WTC11 (cell line): ENCODE measurements around the gene GTF2H3. TPM values are rescaled to one million over a fixed set of nuclear protein-coding genes. Genes with fewer than 3 reads are reported as not detected.

Source experiments
- ATAC-seq: fragments of 200-7000 bp; cut with Tn5 transposase; 2 replicates; pipeline ENCODE4 v1.10.0; 2021; ENCODE audit warnings: mild to moderate bottlenecking, moderate library complexity
- CTCF ChIA-PET: fragments of 300-600 bp; sonication (Branson Sonifier 250); formaldehyde crosslinking; loops from one replicate; lab custom pipeline; 2021; ENCODE audit warnings: antibody characterized with exemption; lab: Charles Lee
- POLR2A ChIA-PET: fragments of 350-600 bp; sonication (Branson Sonifier 250); formaldehyde crosslinking; loops from one replicate; lab custom pipeline; 2021; ENCODE audit warnings: antibody characterized with exemption; lab: Charles Lee
- DNase-seq: peaks from one replicate; pipeline ENCODE4 v3.0.0; 2021; ENCODE audit warnings: low spot score
- H3K27ac Mint-ChIP-seq: 2 replicates; pipeline ENCODE4 v1.8.0; 2021; ENCODE audit warnings: mixed read lengths
- H3K27me3 Mint-ChIP-seq: 2 replicates; pipeline ENCODE4 v1.8.0; 2021; ENCODE audit warnings: low read depth, mild to moderate bottlenecking, moderate library complexity, mixed read lengths
- H3K36me3 Mint-ChIP-seq: 2 replicates; pipeline ENCODE4 v1.8.0; 2021; ENCODE audit warnings: mixed read lengths
- H3K4me1 Mint-ChIP-seq: 2 replicates; pipeline ENCODE4 v1.8.0; 2022; ENCODE audit warnings: mixed read lengths
- H3K4me3 Mint-ChIP-seq: 2 replicates; pipeline ENCODE4 v1.8.0; 2021; ENCODE audit warnings: mild to moderate bottlenecking, moderate library complexity, mixed read lengths
- H3K9me3 Mint-ChIP-seq: 2 replicates; pipeline ENCODE4 v1.8.0; 2021; ENCODE audit warnings: mixed read lengths
- ATF1 ChIP-seq: sonication (generic); formaldehyde crosslinking; IDR thresholded peaks from 2 replicates; pipeline ENCODE4 v1.8.1; 2023; ENCODE audit warnings: mild to moderate bottlenecking, moderate library complexity, missing genetic modification reagents
- CREB1 ChIP-seq: sonication (generic); formaldehyde crosslinking; IDR thresholded peaks from 2 replicates; pipeline ENCODE4 v1.8.0; 2023; ENCODE audit warnings: mild to moderate bottlenecking, missing genetic modification reagents
- E2F1 ChIP-seq: sonication (generic); formaldehyde crosslinking; IDR thresholded peaks from 2 replicates; pipeline ENCODE4 v1.8.0; 2022; ENCODE audit warnings: mild to moderate bottlenecking, missing genetic modification reagents
- E2F4 ChIP-seq: sonication (generic); formaldehyde crosslinking; IDR thresholded peaks from 2 replicates; pipeline ENCODE4 v1.8.1; 2022; ENCODE audit warnings: low read depth, mild to moderate bottlenecking, moderate library complexity, missing genetic modification reagents, borderline replicate concordance
- FOXP1 ChIP-seq: sonication (generic); formaldehyde crosslinking; IDR thresholded peaks from 2 replicates; pipeline ENCODE4 v1.8.0; 2022; ENCODE audit warnings: missing genetic modification reagents, mild to moderate bottlenecking, moderate library complexity, borderline replicate concordance
- KAT7 ChIP-seq: sonication (generic); formaldehyde crosslinking; IDR thresholded peaks from 2 replicates; pipeline ENCODE4 v1.8.1; 2023; ENCODE audit warnings: missing genetic modification reagents, mild to moderate bottlenecking, borderline replicate concordance
- MLX ChIP-seq: sonication (generic); formaldehyde crosslinking; IDR thresholded peaks from 2 replicates; pipeline ENCODE4 v1.8.1; 2023; ENCODE audit warnings: mild to moderate bottlenecking, missing genetic modification reagents, moderate library complexity
- MYBL2 ChIP-seq: sonication (generic); formaldehyde crosslinking; IDR thresholded peaks from 2 replicates; pipeline ENCODE4 v1.8.1; 2023; ENCODE audit warnings: mild to moderate bottlenecking, moderate library complexity, missing genetic modification reagents
- NFATC4 ChIP-seq: fragments of 250-450 bp; sonication (Bioruptor Pico); IDR thresholded peaks from 2 replicates; pipeline ENCODE4 v1.9.0; 2021; ENCODE audit warnings: mild to moderate bottlenecking
- RELA ChIP-seq: sonication (generic); formaldehyde crosslinking; IDR thresholded peaks from 2 replicates; pipeline ENCODE4 v1.8.1; 2022; ENCODE audit warnings: missing genetic modification reagents, mild to moderate bottlenecking, borderline replicate concordance
- SP1 ChIP-seq: sonication (generic); formaldehyde crosslinking; conservative IDR thresholded peaks from 2 replicates; pipeline ENCODE4 v1.8.1; 2022; ENCODE audit warnings: missing genetic modification reagents
- ZBTB21 ChIP-seq: sonication (generic); formaldehyde crosslinking; IDR thresholded peaks from 2 replicates; pipeline ENCODE4 v1.8.1; 2023; ENCODE audit warnings: mild to moderate bottlenecking, missing genetic modification reagents, borderline replicate concordance
- ZBTB43 ChIP-seq: sonication (generic); formaldehyde crosslinking; IDR thresholded peaks from 2 replicates; pipeline ENCODE4 v1.8.1; 2023; ENCODE audit warnings: mild to moderate bottlenecking, missing genetic modification reagents
- ZMAT4 ChIP-seq: fragments of 250-450 bp; sonication (Bioruptor Pico); IDR thresholded peaks from 2 replicates; pipeline ENCODE4 v1.9.0; 2021; ENCODE audit warnings: mild to moderate bottlenecking
- ZNF121 ChIP-seq: sonication (generic); formaldehyde crosslinking; IDR thresholded peaks from 2 replicates; pipeline ENCODE4 v1.8.0; 2023; ENCODE audit warnings: missing genetic modification reagents
- ZNF232 ChIP-seq: sonication (generic); formaldehyde crosslinking; IDR thresholded peaks from 2 replicates; pipeline ENCODE4 v1.8.0; 2022; ENCODE audit warnings: mild to moderate bottlenecking, missing genetic modification reagents
- ZNF263 ChIP-seq: sonication (generic); formaldehyde crosslinking; IDR thresholded peaks from 2 replicates; pipeline ENCODE4 v1.8.1; 2022; ENCODE audit warnings: low read depth, mild to moderate bottlenecking, moderate library complexity, missing genetic modification reagents
- ZNF425 ChIP-seq: fragments of 250-450 bp; sonication (Bioruptor Pico); conservative IDR thresholded peaks from 2 replicates; pipeline ENCODE4 v1.9.0; 2021; ENCODE audit warnings: mild to moderate bottlenecking
- total RNA-seq: library from RNA; stranded (reverse); gene quantifications from 3 replicates; pipeline ENCODE4 v1.2.3, GENCODE V29; 2021

GTF2H3 gene
- total RNA-seq, 1 experiment from 2014 or later: 31.6 TPM

- no peaks in the 10 kb centered on the region for H3K27me3 Mint-ChIP-seq
- DNase-seq (no peak), ATAC-seq (no peak)
- CTCF ChIA-PET: no interaction called here
- no peak overlapping the region for H3K27ac Mint-ChIP-seq
- no peak overlapping the region for H3K4me3 Mint-ChIP-seq
- no peaks in the 10 kb centered on the region for H3K9me3 Mint-ChIP-seq
- no peaks in the 10 kb centered on the region for H3K4me1 Mint-ChIP-seq
- H3K36me3 Mint-ChIP-seq: peaks cover 66% of the 10 kb centered on the region
- TF ChIP-seq E2F1 (no peak), MLX (no peak), NFATC4 (no peak), ZNF425 (CRISPR knock-in tag) (no peak)
- TF ChIP-seq, all 79 proteins: peak for 0
- POLR2A ChIA-PET: interaction anchor here (0.6 kb wide), 1 partner anchor 20 kb away, joined by 3 read pairs; no protein-coding TSS in a partner anchor
Measured at GRCh38 chr12:123621101-123621500, 12.5 kb upstream of the GTF2H3 start.

GRCh38 chr12:123621619-123622530 lies 11.8 kb upstream of the GTF2H3 start:
- Mint-ChIP-seq H3K27ac (peak overlapping the region; percentile 27), H3K27me3 (no peaks in the 10 kb centered on the region), H3K9me3 (no peaks in the 10 kb centered on the region), H3K4me3 (no peak overlapping the region), H3K4me1 (no peaks in the 10 kb centered on the region), H3K36me3 (peaks cover 67% of the 10 kb centered on the region)
- no peak for TF ChIP-seq ZNF232
- ChIA-PET POLR2A (no interaction called here), CTCF (no interaction called here)
- ATAC-seq: no peak; the same call in 1 of the 2 replicates
- no peak for DNase-seq

- ATAC-seq: no peak
Measured at GRCh38 chr12:123634142-123634561, 523 bp downstream of the GTF2H3 start.

GRCh38 chr12:123643911-123644310 lies 10.3 kb downstream of the GTF2H3 start:
- TF ChIP-seq MYBL2 (no peak), ZNF263 (CRISPR knock-in tag) (no peak)
- no peak overlapping the region for H3K27ac Mint-ChIP-seq
- no peaks in the 10 kb centered on the region for H3K4me1 Mint-ChIP-seq
- H3K27me3 Mint-ChIP-seq: no peaks in the 10 kb centered on the region
- POLR2A ChIA-PET: no interaction called here
- H3K4me3 Mint-ChIP-seq: no peak overlapping the region
- no peaks in the 10 kb centered on the region for H3K9me3 Mint-ChIP-seq
- DNase-seq: no peak
- peaks cover 24% of the 10 kb centered on the region for H3K36me3 Mint-ChIP-seq
- CTCF ChIA-PET: interaction anchor here (0.7 kb wide), 1 partner anchor 1610 kb away, joined by 3 read pairs; no protein-coding TSS in a partner anchor
- no peak for ATAC-seq

More at GRCh38 chr12:123634142-123634561, 523 bp downstream of the GTF2H3 start:
- H3K27ac Mint-ChIP-seq: peak overlapping the region; percentile 100
- H3K36me3 Mint-ChIP-seq: peaks cover 21% of the 10 kb centered on the region
- POLR2A ChIA-PET: interaction anchor here (0.6 kb wide), 1 partner anchor 400 kb away, joined by 4 read pairs; no protein-coding TSS in a partner anchor
- TF ChIP-seq ZNF121 (CRISPR knock-in tag) (peak; percentile 66; the same call in 1 of the 2 replicates), SP1 (CRISPR knock-in tag) (no peak)
- TF ChIP-seq, all 79 proteins: peak for 1
- Mint-ChIP-seq H3K27me3 (no peaks in the 10 kb centered on the region), H3K4me1 (peaks cover 13% of the 10 kb centered on the region), H3K4me3 (peak overlapping the region; percentile 99), H3K9me3 (no peaks in the 10 kb centered on the region)
- CTCF ChIA-PET: no interaction called here
- no peak for DNase-seq

GRCh38 chr12:123645380-123645779 lies 11.8 kb downstream of the GTF2H3 start:
- no peak for DNase-seq
- ATAC-seq: no peak
- Mint-ChIP-seq H3K36me3 (peaks cover 24% of the 10 kb centered on the region), H3K27me3 (no peaks in the 10 kb centered on the region), H3K4me1 (no peaks in the 10 kb centered on the region), H3K27ac (no peak overlapping the region), H3K9me3 (no peaks in the 10 kb centered on the region), H3K4me3 (no peak overlapping the region)
- ChIA-PET CTCF (no interaction called here), POLR2A (no interaction called here)
- TF ChIP-seq FOXP1 (no peak), ZMAT4 (CRISPR knock-in tag) (no peak), E2F4 (CRISPR knock-in tag) (no peak), ZBTB21 (CRISPR knock-in tag) (no peak), RELA (no peak), CREB1 (no peak), ATF1 (no peak), ZBTB43 (CRISPR knock-in tag) (no peak), KAT7 (no peak)
